Dendritic cell treated with granulocyte-macrophage colony-stimulating factor and Interleukin-4, amounts not matched to agents 40 ng/mL and 50 ng/mL, for 4 days (primary cell): ENCODE data around the gene IGFALS.
"Not testable (repeated sequence)": the region's sequence is repeated elsewhere in the genome, so short reads cannot be mapped to it uniquely, and the experiment has no call there.

ENCODE experiments used
- H3K27ac Mint-ChIP-seq: one replicate; pipeline ENCODE4 v1.8.0; 2022; ENCODE audit warnings: mild to moderate bottlenecking, mixed read lengths
- H3K27me3 Mint-ChIP-seq: one replicate; pipeline ENCODE4 v1.8.0; 2022; ENCODE audit warnings: mild to moderate bottlenecking, mixed read lengths
- H3K36me3 Mint-ChIP-seq: one replicate; pipeline ENCODE4 v1.8.0; 2022; ENCODE audit warnings: low read depth, mixed read lengths
- H3K4me1 Mint-ChIP-seq: one replicate; pipeline ENCODE4 v1.8.0; 2022; ENCODE audit warnings: low read depth, mixed read lengths
- H3K4me3 Mint-ChIP-seq: one replicate; pipeline ENCODE4 v1.8.0; 2022; ENCODE audit warnings: mild to moderate bottlenecking, moderate library complexity, mixed read lengths
- H3K9me3 Mint-ChIP-seq: one replicate; pipeline ENCODE4 v1.8.0; 2022; ENCODE audit warnings: mixed read lengths
- intact Hi-C: fragments of 100-400 bp; cut with micrococcal nuclease; formaldehyde crosslinking; loops from one replicate; pipeline ENCODE4 v1.15.0; 2022

Gene IGFALS

GRCh38 chr16:1809281-1809801 is 15.8 kb upstream of the IGFALS start:
- intact Hi-C loops = no loop called here
- Mint-ChIP-seq H3K27ac (no peak overlapping the region), H3K27me3 (no peaks in the 10 kb centered on the region), H3K4me3 (no peak overlapping the region), H3K4me1 (peaks cover 9% of the 10 kb centered on the region), H3K36me3 (peaks cover 100% of the 10 kb centered on the region), H3K9me3 (no peaks in the 10 kb centered on the region)

DNA sequence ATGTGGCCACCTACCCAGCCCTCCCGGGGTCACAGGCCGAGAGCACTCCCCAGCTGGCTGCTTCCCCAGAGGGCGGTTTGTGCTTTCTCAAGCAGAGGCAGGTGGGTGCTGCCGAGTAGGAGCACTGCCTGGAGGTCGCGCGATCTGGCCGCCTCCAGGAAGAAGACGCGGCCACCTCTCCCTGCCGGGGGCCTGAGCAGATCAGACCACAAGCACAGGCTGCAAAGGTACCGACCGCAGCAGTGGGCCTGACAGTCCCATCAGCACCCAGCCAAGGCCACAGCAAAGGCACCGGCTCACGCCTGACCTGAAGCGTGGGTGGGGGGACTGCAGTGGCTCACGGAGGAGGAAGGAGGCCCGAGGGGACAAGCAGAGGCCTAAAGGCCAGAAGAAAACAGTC is 15.2 kb upstream of the IGFALS start:
- H3K27ac Mint-ChIP-seq = no peak overlapping the region

DNA sequence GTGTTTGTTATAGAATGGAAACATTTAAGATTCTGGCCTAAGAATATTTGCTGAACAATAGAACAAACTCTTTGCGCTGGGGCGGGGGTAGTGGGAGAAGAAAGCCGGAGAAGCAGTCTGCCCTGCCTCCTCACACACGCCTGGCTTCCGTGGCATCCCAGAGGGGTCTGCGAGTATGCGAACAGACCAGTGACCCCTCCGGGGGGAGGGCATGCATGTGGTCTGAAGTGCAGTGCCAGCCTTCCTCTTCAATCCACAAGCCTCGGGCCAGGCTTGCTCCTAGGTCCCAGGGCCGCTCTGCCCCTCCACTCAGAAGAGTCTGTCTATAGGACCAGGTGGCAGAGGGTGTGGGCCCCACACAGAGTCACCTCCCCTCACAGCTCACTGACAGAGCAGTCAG is 14.1 kb upstream of the IGFALS start:
- intact Hi-C loops = no loop called here
- Mint-ChIP-seq H3K4me1 (no peaks in the 10 kb centered on the region), H3K9me3 (no peaks in the 10 kb centered on the region), H3K36me3 (peaks cover 87% of the 10 kb centered on the region), H3K4me3 (no peak overlapping the region), H3K27me3 (no peaks in the 10 kb centered on the region), H3K27ac (no peak overlapping the region)

More for the DNA sequence above, 15.2 kb upstream of the IGFALS start:
- H3K36me3 Mint-ChIP-seq = peaks cover 98% of the 10 kb centered on the region
- H3K4me3 Mint-ChIP-seq = no peak overlapping the region
- intact Hi-C loops = no loop called here
- H3K27me3 Mint-ChIP-seq = no peaks in the 10 kb centered on the region
- peaks cover 9% of the 10 kb centered on the region for H3K4me1 Mint-ChIP-seq
- no peaks in the 10 kb centered on the region for H3K9me3 Mint-ChIP-seq

DNA sequence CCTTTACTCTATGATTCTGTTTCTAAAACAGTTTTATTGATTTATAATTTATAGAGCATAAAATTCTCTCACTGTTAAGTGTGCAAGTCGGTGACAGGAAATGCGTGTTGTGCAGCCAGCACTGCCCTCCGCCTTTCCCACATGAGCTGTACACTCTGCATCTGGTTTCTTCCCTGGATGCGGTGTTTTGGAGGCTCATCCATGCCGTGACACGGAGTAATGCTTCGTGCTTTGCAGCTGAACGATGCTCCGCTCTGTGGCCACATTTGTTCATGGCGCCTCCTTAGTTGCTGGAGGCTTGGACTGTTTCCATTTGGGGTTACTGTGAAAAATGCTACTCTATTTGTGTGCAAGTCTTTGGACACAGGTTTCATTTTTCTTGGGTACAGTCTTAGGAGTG is 7.2 kb upstream of the IGFALS start:
- Mint-ChIP-seq H3K27ac (no peak overlapping the region), H3K4me3 (no peak overlapping the region), H3K9me3 (peaks cover 23% of the 10 kb centered on the region), H3K4me1 (no peaks in the 10 kb centered on the region), H3K27me3 (no peaks in the 10 kb centered on the region), H3K36me3 (peaks cover 18% of the 10 kb centered on the region)
- intact Hi-C loops = no loop called here

DNA sequence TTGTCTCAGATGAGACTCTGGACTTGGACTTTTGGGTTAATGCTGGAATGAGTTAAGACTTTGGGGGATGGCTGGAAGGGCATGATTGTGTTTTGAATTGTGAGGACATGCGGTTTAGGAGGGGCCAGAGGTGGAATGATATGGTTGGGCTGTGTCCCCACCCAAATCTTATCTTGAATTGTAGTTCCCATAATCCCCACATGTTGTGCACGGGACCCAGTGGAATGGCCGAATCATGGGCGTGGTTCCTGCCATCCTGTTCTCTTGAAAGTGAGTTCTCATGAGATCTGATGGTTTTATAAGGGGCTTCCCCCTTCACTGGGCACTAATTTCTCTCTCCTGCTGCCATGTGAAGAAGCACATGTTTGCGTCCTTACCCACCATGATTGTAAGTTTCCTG is 5.8 kb upstream of the IGFALS start:
- not testable (repeated sequence) for H3K4me3 Mint-ChIP-seq

GRCh38 chr16:1794908-1795666 is 1.6 kb upstream of the IGFALS start:
- intact Hi-C loops = no loop called here
- Mint-ChIP-seq H3K4me3 (no peak overlapping the region), H3K27me3 (no peaks in the 10 kb centered on the region), H3K9me3 (peaks cover 16% of the 10 kb centered on the region), H3K4me1 (no peaks in the 10 kb centered on the region), H3K36me3 (peaks cover 27% of the 10 kb centered on the region), H3K27ac (no peak overlapping the region)

More for the DNA sequence above, 5.8 kb upstream of the IGFALS start:
- H3K27ac Mint-ChIP-seq, H3K4me1 Mint-ChIP-seq, H3K36me3 Mint-ChIP-seq, intact Hi-C loops, H3K27me3 Mint-ChIP-seq: not testable (repeated sequence)
- H3K9me3 Mint-ChIP-seq = peaks cover 23% of the 10 kb centered on the region

DNA sequence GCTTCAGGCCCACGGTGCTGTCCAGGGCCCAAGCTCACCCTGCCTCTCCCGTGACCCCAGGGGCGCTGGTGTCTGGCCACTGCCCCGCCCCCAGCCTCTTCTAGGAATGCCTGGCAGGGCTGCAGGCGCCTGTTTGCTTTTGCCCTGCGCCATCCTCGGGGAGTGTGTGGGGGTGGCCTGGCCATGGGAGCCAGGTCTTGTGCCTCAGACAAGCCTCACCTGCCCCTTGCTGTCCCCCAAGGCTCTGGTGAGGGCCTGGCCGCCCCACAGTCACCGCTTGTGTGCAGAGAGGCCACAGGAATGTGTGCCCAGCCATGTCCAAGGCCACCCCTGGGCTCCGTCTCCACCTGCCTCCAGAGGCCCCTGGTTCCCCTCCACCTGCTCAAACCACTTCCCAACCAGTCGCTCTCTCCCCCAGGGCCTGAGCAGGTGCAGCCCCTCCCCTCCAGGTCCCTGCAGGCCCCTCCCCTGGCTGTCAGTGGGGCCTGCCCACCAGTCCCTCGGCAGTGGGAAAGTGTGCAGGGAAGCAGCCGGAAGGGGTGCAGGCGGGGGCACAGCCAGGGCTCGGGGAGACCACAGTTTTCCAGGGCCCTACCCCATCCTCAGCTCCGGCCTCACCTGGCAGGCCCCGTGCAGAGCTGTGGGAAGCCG is 841 bp upstream of the IGFALS start:
- peaks cover 8% of the 10 kb centered on the region for H3K9me3 Mint-ChIP-seq
- H3K27me3 Mint-ChIP-seq = no peaks in the 10 kb centered on the region
- H3K4me3 Mint-ChIP-seq = no peak overlapping the region
- H3K4me1 Mint-ChIP-seq = no peaks in the 10 kb centered on the region
- H3K27ac Mint-ChIP-seq = no peak overlapping the region
- intact Hi-C loops = no loop called here
- peaks cover 35% of the 10 kb centered on the region for H3K36me3 Mint-ChIP-seq

DNA sequence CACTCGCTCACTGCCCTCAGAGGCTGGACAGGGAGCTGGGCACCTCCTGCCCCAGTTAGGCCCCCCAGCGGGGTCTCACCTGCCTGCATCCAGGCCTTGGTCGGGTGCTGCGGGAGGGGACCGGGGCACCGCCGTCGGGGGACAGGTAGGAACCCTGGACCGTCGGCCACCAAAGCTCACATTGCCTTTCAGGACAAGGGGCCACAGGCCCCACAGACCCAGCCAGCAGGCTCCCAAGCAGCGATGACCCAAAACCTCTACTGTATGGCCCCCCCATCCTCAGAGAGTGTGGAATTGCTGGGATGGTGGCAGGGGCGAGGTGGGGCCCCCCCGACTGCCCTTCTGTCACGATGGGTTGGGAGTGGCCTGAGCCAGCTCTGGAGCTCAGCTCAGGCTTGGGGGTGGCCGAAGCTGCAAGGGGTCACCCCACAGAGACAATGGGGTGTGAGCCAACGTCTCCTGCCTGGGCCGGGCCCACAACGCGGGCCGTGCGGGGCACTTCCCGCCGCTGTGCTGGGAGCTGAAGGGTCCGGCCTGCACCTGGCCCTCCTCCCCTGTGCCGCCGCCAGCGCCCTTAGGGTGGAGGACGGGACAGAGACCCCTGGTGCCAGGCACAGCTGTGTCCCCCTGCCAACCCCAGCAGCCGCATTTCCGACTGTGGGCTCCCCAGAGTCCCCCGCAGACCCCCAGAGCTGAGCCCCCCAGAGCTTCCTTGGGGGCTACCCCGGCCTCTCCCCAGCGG is 498 bp downstream of the IGFALS start:
- intact Hi-C loops = no loop called here
- Mint-ChIP-seq H3K4me1 (no peaks in the 10 kb centered on the region), H3K27ac (no peak overlapping the region), H3K36me3 (peaks cover 48% of the 10 kb centered on the region), H3K9me3 (no peaks in the 10 kb centered on the region), H3K4me3 (no peak overlapping the region), H3K27me3 (no peaks in the 10 kb centered on the region)

- Mint-ChIP-seq H3K27ac (no peak overlapping the region), H3K27me3 (no peaks in the 10 kb centered on the region), H3K36me3 (peaks cover 56% of the 10 kb centered on the region), H3K4me3 (no peak overlapping the region), H3K9me3 (no peaks in the 10 kb centered on the region), H3K4me1 (no peaks in the 10 kb centered on the region)
- intact Hi-C loops = no loop called here
Measured at GRCh38 chr16:1791943-1792812, 1.3 kb downstream of the IGFALS start.

GRCh38 chr16:1791256-1791942 is 2.1 kb downstream of the IGFALS start:
- H3K9me3 Mint-ChIP-seq = no peaks in the 10 kb centered on the region
- H3K4me1 Mint-ChIP-seq = no peaks in the 10 kb centered on the region
- no peak overlapping the region for H3K4me3 Mint-ChIP-seq
- intact Hi-C loops = no loop called here
- H3K27me3 Mint-ChIP-seq = no peaks in the 10 kb centered on the region
- H3K27ac Mint-ChIP-seq = no peak overlapping the region
- H3K36me3 Mint-ChIP-seq = peaks cover 64% of the 10 kb centered on the region

- no peak overlapping the region for H3K27ac Mint-ChIP-seq
- no peaks in the 10 kb centered on the region for H3K27me3 Mint-ChIP-seq
- no peaks in the 10 kb centered on the region for H3K9me3 Mint-ChIP-seq
- H3K4me1 Mint-ChIP-seq = no peaks in the 10 kb centered on the region
- intact Hi-C loops = no loop called here
- peaks cover 71% of the 10 kb centered on the region for H3K36me3 Mint-ChIP-seq
- no peak overlapping the region for H3K4me3 Mint-ChIP-seq
Measured at GRCh38 chr16:1790611-1791255, 2.8 kb downstream of the IGFALS start.

DNA sequence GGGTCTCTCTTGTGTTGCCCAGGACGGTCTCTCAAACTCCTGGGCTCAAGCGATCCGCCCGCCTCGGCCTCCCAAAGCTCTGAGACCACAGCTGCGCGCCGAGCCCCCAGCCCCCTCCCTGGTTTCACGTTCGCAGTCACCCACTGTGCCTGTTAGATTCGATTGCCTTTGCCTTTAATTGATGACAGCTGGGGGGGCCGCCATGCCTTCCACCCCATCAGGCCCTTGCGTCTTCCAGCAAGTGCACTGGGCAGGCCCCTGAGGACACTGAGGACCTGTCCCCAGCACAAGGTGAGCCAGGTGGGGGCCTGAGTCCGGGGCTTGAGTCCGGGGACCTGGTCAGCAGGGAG is 3.3 kb downstream of the IGFALS start:
- Mint-ChIP-seq H3K27me3 (no peaks in the 10 kb centered on the region), H3K9me3 (no peaks in the 10 kb centered on the region), H3K36me3 (peaks cover 76% of the 10 kb centered on the region), H3K27ac (no peak overlapping the region), H3K4me3 (no peak overlapping the region), H3K4me1 (peaks cover under 1% of the 10 kb centered on the region)
- intact Hi-C loops = no loop called here

DNA sequence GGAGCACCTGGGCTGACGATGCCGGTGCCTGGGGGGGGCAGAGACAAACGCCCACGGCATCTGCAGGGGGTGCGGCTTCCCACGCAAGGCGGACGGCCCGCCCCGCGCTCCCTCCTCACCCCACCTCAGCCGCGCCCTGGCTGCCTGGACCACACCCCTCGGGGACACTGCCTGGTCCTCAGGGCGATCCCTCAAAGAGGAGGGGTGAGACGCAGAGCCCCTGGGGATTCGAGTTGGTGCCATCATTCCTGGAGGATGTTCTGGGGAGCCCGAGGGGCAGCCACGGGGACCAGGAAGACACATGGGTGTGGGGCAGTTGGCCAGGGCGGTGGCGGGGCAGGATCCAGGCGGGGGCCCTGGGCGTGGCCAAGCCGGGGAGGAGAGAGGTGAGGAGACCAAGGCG is 3.9 kb downstream of the IGFALS start:
- Mint-ChIP-seq H3K36me3 (peaks cover 80% of the 10 kb centered on the region), H3K4me3 (no peak overlapping the region), H3K9me3 (no peaks in the 10 kb centered on the region), H3K27me3 (no peaks in the 10 kb centered on the region), H3K27ac (no peak overlapping the region), H3K4me1 (peaks cover 5% of the 10 kb centered on the region)
- intact Hi-C loops = no loop called here
